OCI-LY7 (cell line): ENCODE data around the gene GPLD1. TPM values are rescaled to one million over a fixed set of nuclear protein-coding genes. Genes with fewer than 3 reads are reported as not detected.

ENCODE experiments used
- BruUV-seq: library from RNA; stranded (reverse); fragments of 400-500 nt; replicated peaks from 2 replicates; lab custom pipeline; 2021; lab: Mats Ljungman, UMichigan
- CTCF ChIA-PET: fragments of 300-600 bp; sonication (Branson Sonifier 250); formaldehyde crosslinking; loops from one replicate; lab custom pipeline; 2022; ENCODE audit warnings: antibody characterized with exemption; ENCODE audit not compliant: unreplicated experiment; lab: Charles Lee
- POLR2A ChIA-PET: fragments of 300-600 bp; sonication (Branson Sonifier 250); formaldehyde crosslinking; loops from one replicate; lab custom pipeline; 2022; ENCODE audit warnings: antibody characterized with exemption; lab: Charles Lee
- DNase-seq: peaks from one replicate; pipeline ENCODE4 v3.0.0-alpha.2; 2015; ENCODE audit warnings: low spot score
- H2AFZ ChIP-seq: fragments of 200-600 bp; sonication (generic), shearing (Covaris generic); 2 replicates; pipeline ENCODE4 v1.6.1; 2014; ENCODE audit warnings: mild to moderate bottlenecking, antibody characterized with exemption, low read length, moderate library complexity
- H3K27ac ChIP-seq: fragments of 200-600 bp; sonication (generic); 2 replicates; pipeline ENCODE4 v1.5.1; 2014; ENCODE audit warnings: mixed run types, low read depth, mild to moderate bottlenecking, moderate library complexity, low read length, inconsistent platforms; ENCODE audit not compliant: poor library complexity, severe bottlenecking
- H3K36me3 ChIP-seq: fragments of 200-600 bp; sonication (generic); 2 replicates; pipeline ENCODE4 v1.6.1; 2014; ENCODE audit warnings: mild to moderate bottlenecking, antibody characterized with exemption, low read length, moderate library complexity, mixed read lengths; ENCODE audit not compliant: insufficient read depth
- H3K4me1 ChIP-seq: fragments of 200-600 bp; sonication (generic); 2 replicates; pipeline ENCODE4 v1.5.1; 2014; ENCODE audit warnings: mild to moderate bottlenecking, low read length; ENCODE audit not compliant: insufficient read depth, poor library complexity, severe bottlenecking
- H3K4me2 ChIP-seq: fragments of 200-600 bp; sonication (generic); 2 replicates; pipeline ENCODE4 v1.6.1; 2014; ENCODE audit warnings: mild to moderate bottlenecking, low read length
- H3K4me3 ChIP-seq: fragments of 200-600 bp; sonication (generic); 2 replicates; pipeline ENCODE4 v1.5.1; 2014; ENCODE audit warnings: mild to moderate bottlenecking, low read depth, low read length; ENCODE audit not compliant: poor library complexity, severe bottlenecking
- H3K79me2 ChIP-seq: fragments of 200-600 bp; sonication (generic); 2 replicates; pipeline ENCODE4 v1.6.1; 2016; ENCODE audit warnings: low read depth, mild to moderate bottlenecking, low read length, moderate library complexity, mixed read lengths; ENCODE audit not compliant: insufficient read depth
- H3K9me2 ChIP-seq: fragments of 200-600 bp; sonication (generic); 2 replicates; pipeline ENCODE4 v1.6.1; 2016; ENCODE audit warnings: mild to moderate bottlenecking, low read length, mixed read lengths; ENCODE audit not compliant: insufficient read depth
- H3K9me3 ChIP-seq: fragments of 200-600 bp; sonication (generic); 2 replicates; pipeline ENCODE4 v1.6.1; 2014; ENCODE audit warnings: mild to moderate bottlenecking, mixed run types, low read length, mixed read lengths
- H4K20me1 ChIP-seq: fragments of 200-600 bp; sonication (generic); 2 replicates; pipeline ENCODE4 v1.6.1; 2014; ENCODE audit warnings: mild to moderate bottlenecking, antibody characterized with exemption, low read length, moderate library complexity, mixed read lengths; ENCODE audit not compliant: insufficient read depth
- CTCF ChIP-seq: fragments of 200-600 bp; sonication (generic); conservative IDR thresholded peaks from 2 replicates; pipeline ENCODE4 v1.5.1; 2014; ENCODE audit warnings: mild to moderate bottlenecking, antibody characterized with exemption, low read length, moderate library complexity, mixed read lengths
- EZH2phosphoT487 ChIP-seq: fragments of 200-600 bp; sonication (generic); IDR thresholded peaks from 2 replicates; pipeline ENCODE4 v1.6.1; 2018; ENCODE audit warnings: low read depth, borderline replicate concordance, mild to moderate bottlenecking, mixed run types, antibody characterized with exemption, low read length, moderate library complexity, mixed read lengths
- intact Hi-C: fragments of 100-400 bp; cut with micrococcal nuclease; formaldehyde crosslinking; loops from one replicate; pipeline ENCODE4 v1.10.0; 2022; ENCODE audit not compliant: unreplicated experiment
- total RNA-seq, 2 experiments: library from RNA; depleted of rRNA in 1 of 2; stranded (reverse); fragments of >200 nt in 1 of 2; shearing (Covaris generic) in 1 of 2; gene quantifications; 2 replicates each; pipeline ENCODE4 v1.2.3, GENCODE V29; 2014 to 2022

GPLD1 gene
- total RNA-seq, 2 experiments from 2014 or later: 55.6 to 60.7 TPM

- Histone ChIP-seq H3K4me3 (no peak overlapping the region), H3K4me1 (no peaks in the 10 kb centered on the region), H4K20me1 (no peaks in the 10 kb centered on the region), H3K27ac (no peak overlapping the region), H2AFZ (no peak overlapping the region), H3K9me2 (no peaks in the 10 kb centered on the region), H3K36me3 (no peaks in the 10 kb centered on the region), H3K4me2 (no peak overlapping the region), H3K79me2 (no peaks in the 10 kb centered on the region), H3K9me3 (no peaks in the 10 kb centered on the region)
- DNase-seq: no peak
- no TSS peak for BruUV-seq
- POLR2A ChIA-PET: no interaction called here
- CTCF ChIA-PET: no interaction called here
- no peak for TF ChIP-seq EZH2phosphoT487
- intact Hi-C loops: no loop called here
Observed at GRCh38 chr6:24382220-24382540, 107.2 kb downstream of the GPLD1 start.

GRCh38 chr6:24381476-24382219 lies 107.7 kb downstream of the GPLD1 start:
- H3K4me1 ChIP-seq: no peaks in the 10 kb centered on the region
- intact Hi-C loops: no loop called here
- no peaks in the 10 kb centered on the region for H3K36me3 ChIP-seq
- ChIA-PET POLR2A (interaction anchor here (0.5 kb wide), 1 partner anchor 700 kb away, joined by 3 read pairs; no protein-coding TSS in a partner anchor), CTCF (no interaction called here)
- DNase-seq: no peak
- no peak overlapping the region for H3K27ac ChIP-seq
- H4K20me1 ChIP-seq: no peaks in the 10 kb centered on the region
- BruUV-seq: no TSS peak
- H3K4me2 ChIP-seq: no peak overlapping the region
- H3K79me2 ChIP-seq: no peaks in the 10 kb centered on the region
- H2AFZ ChIP-seq: no peak overlapping the region
- no peaks in the 10 kb centered on the region for H3K9me3 ChIP-seq
- no peak overlapping the region for H3K4me3 ChIP-seq
- no peaks in the 10 kb centered on the region for H3K9me2 ChIP-seq
- TF ChIP-seq EZH2phosphoT487 (no peak), CTCF (no peak)

GRCh38 chr6:24378473-24379097 lies 110.8 kb downstream of the GPLD1 start:
- Histone ChIP-seq H3K79me2 (no peaks in the 10 kb centered on the region), H3K4me2 (no peak overlapping the region), H3K27ac (no peak overlapping the region), H3K36me3 (no peaks in the 10 kb centered on the region), H4K20me1 (no peaks in the 10 kb centered on the region), H3K9me2 (no peaks in the 10 kb centered on the region), H3K9me3 (no peaks in the 10 kb centered on the region), H2AFZ (no peak overlapping the region), H3K4me1 (no peaks in the 10 kb centered on the region), H3K4me3 (no peak overlapping the region)
- intact Hi-C loops: no loop called here
- ChIA-PET POLR2A (interaction anchor here (0.7 to 0.8 kb wide), 2 partner anchors 38 to 87 kb away, joined by 3 read pairs; no protein-coding TSS in a partner anchor), CTCF (no interaction called here)
- BruUV-seq: no TSS peak
- no peak for DNase-seq
- no peak for TF ChIP-seq CTCF
- no peak for TF ChIP-seq EZH2phosphoT487

Other genes starting within 250 kb of the GPLD1 start
- 0.06 and 0.15 TPM in 2 replicates for gene DCDC2, start 131.5 kb downstream of the GPLD1 start, total RNA-seq (2014; rRNA removed; shearing (Covaris generic))
- not detected in 2 replicates for gene DCDC2, start 131.5 kb downstream of the GPLD1 start, total RNA-seq (2022)
- not detected in 2 replicates for gene MRS2, start 86.6 kb downstream of the GPLD1 start, total RNA-seq (2014; rRNA removed; shearing (Covaris generic))
- 0.97 and 1.3 TPM in 2 replicates for gene MRS2, start 86.6 kb downstream of the GPLD1 start, total RNA-seq (2022)
- gene ALDH5A1, start 5.4 kb upstream of the GPLD1 start, total RNA-seq (2014; rRNA removed; shearing (Covaris generic)): 180 and 199 TPM in 2 replicates
- gene ALDH5A1, start 5.4 kb upstream of the GPLD1 start, total RNA-seq (2022): 260 and 308 TPM in 2 replicates
- 0.46 and 0.50 TPM in 2 replicates for gene KIAA0319, start 156.6 kb upstream of the GPLD1 start, total RNA-seq (2014; rRNA removed; shearing (Covaris generic))
- 0.66 and 0.76 TPM in 2 replicates for gene KIAA0319, start 156.6 kb upstream of the GPLD1 start, total RNA-seq (2022)
- gene TDP2, start 177.3 kb upstream of the GPLD1 start, total RNA-seq (2014; rRNA removed; shearing (Covaris generic)): 22.5 and 27.2 TPM in 2 replicates
- gene TDP2, start 177.3 kb upstream of the GPLD1 start, total RNA-seq (2022): 39.4 and 39.6 TPM in 2 replicates
- gene ACOT13, start 177.5 kb upstream of the GPLD1 start, total RNA-seq (2014; rRNA removed; shearing (Covaris generic)): 4.1 and 6.7 TPM in 2 replicates
- 16.4 and 19.0 TPM in 2 replicates for gene ACOT13, start 177.5 kb upstream of the GPLD1 start, total RNA-seq (2022)
- gene C6orf62, start 229.6 kb upstream of the GPLD1 start, total RNA-seq (2014; rRNA removed; shearing (Covaris generic)): 36.6 and 42.3 TPM in 2 replicates
- gene C6orf62, start 229.6 kb upstream of the GPLD1 start, total RNA-seq (2022): 77.4 and 81.2 TPM in 2 replicates